ENCODE results near the gene TIMM10.

- TF ChIP-seq CTCF (IDR thresholded peaks at IDR 0.05): no peak
- TF ChIP-seq POLR2A (IDR thresholded peaks at IDR 0.05): no peak
Measured at GRCh38 chr11:57487021-57487778, 43.4 kb downstream of the TIMM10 start.

Data from right lobe of liver (tissue), 4 donors.